ENCODE results near the gene DPH5.

Gene DPH5

DNA sequence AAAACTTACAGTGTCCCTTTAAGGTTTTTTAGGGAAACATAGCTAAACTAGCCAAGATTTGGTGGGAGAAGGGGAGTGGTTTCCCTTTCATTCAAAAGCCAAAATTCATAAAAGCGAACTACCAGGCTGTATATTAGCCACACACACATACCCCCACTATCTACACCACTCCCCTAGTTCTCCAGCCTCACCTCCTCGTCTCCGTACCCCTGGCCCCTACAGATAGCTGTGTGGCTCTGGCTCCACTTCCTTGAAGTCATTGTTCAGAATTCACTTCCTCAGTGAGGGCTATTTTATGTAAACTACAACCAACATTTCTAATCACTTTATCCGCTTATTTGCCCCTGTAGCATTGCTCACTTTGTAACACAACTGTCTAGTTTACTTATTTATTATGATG is 5.3 kb upstream of the DPH5 start:
- no peak for DNase-seq

DNA sequence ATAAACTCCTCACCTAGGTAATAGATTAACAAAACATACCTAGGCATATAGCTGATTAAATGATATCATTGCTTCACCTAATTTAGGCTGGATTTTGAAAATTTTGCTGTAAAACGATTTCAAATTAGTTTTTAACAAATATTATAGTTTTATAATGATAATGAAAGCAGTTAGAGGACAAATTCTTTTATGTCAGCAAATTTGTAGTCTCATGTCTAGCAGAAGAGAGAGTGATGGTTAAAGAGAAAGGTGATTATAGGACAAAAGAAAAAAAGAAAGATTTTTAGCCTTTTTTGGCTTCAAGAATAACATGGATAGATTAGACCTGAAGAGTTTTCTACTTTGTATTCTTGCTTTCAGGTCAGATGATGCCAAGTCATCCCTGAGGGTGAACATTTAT is 3.6 kb upstream of the DPH5 start:
- no peak for DNase-seq

DNA sequence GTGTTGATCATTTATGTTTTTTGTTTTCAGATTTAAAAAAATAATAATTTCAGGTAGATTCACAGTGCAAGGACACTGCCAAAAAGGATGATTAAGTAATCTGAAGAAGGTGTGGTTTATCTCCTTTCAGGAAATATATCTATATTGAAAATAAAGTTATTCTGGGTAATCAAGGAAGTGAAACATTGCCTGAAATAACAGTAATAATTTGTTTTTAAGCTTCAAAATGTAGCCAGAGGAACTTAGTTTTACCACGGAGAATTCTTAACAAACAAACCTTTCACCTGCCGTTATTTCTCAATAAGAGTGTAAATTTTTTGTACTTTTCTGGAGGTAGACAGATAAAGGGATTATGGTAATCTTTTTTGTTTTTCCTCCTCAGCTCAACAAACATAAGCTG is 2.9 kb upstream of the DPH5 start:
- DNase-seq, result no peak

DNA sequence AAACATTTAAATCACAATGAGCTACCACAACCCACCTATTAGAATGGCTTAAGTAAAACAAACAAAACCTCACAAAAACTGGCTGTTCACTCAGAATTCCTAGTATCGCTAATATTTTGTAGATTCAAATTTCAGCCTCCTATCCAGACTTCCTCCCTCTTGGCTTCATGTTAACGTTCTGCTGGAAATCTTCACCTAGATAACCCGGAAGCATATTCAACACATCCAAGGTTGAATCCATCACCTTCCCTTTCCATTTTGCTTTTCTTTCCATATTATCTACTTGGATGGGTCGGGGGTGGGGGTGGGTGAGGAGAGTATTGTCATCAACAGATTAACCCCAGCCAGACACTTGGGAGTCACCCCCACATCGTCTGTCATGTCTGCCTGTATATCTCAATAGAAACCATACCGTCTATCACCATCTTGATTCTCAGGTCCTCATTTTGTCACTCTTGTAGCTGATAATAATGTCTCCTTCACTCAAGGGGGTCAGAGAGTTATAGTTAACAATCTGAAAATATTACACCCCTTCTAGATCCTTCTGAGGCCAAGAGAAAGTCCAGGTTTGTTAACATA is 1.7 kb upstream of the DPH5 start:
- no peak for DNase-seq

DNA sequence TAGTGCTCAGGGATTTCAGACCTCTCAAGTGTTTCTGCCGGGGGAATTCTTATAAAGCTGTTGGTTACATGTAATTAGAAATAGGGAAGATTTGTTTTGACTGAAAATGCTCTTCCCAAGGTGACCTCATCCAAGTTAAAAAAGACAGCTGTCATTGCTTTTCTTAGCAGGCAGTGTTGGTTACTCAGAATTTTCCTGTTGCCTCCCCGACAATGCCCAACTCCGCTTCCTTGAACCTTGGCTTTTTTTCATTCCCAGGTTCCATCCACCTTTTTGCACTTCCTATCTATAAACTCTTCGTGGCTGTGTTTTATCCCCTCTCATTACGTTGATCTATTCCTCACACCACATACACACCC is 825 bp upstream of the DPH5 start:
- no peak for DNase-seq

DNA sequence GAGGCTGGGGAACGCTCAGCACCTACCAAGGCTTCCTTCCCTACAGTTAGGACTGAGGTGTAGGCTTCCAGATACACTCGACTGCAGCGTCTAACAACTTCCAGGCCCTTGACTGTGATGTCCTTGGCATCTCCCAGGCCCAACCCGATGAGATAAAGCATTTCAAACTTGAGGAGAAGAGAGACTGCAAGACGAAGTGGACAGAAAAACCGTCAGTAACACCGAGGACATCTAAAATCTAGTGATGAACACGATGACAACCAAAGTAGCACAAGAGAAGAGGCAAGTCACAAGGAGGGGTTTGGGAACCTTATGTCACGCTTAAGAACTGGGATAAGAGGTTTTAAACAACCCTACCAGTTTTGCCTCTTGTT is 314 bp downstream of the DPH5 start:
- peak in 5 of 14 donors; percentile 46 to 63 (median 51) for DNase-seq

DNA sequence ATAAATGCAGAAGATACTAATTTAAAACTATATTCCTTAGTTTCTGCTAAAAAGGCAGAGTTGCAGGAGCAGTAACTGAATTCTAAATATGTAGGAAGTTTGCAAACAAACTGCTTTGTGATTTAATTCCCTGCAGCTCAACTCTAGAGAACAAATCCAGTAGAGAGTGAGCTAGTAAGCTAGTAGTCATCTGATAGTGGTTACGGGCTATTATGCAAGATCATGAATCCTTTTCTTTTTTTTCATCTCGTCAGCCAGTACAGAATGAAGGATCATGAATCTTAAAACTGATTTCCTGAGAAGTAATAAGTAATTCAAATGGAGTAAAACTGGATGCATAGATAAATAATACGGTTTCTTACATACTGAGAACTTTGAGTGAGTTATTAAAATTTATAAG is 3.3 kb downstream of the DPH5 start:
- no peak for DNase-seq

DNA sequence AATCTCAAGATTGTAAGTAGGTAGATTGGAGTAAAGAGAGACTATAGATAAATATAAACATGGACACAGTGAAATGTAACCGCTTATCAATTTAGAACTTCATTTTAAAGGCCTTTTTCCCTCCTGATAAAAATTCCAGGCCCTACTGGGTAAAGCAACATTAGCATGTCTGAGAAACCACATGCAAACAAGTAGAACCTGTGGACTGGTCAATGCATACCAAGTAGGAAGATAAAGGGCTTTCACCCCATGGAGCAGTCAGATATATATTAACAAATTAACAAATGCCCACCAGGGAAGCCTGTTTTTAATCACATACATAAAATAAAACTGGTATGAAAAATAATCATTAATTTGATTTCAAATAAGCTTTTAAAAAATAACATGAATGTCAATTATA is 8.1 kb downstream of the DPH5 start:
- DNase-seq, result no peak

DNA sequence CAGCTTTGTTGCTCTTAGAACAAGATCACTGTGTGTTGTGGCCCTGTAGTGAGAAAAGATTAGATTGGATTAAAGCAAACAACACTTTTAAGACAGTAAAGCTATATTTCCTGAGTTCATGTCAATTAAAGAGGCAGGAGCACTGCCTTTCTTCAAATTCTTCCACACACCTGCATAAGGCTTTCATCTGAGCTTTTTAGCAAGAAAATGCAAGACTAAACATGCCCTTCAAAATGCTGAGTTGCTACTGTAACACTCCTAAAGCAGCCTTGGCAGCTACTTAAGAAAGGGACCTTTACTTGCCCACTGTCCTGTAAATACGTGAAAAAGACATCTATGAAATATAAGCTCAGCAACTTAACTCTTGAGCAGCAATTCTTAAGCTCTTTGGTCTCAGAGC is 11.8 kb downstream of the DPH5 start:
- no peak for DNase-seq

DNA sequence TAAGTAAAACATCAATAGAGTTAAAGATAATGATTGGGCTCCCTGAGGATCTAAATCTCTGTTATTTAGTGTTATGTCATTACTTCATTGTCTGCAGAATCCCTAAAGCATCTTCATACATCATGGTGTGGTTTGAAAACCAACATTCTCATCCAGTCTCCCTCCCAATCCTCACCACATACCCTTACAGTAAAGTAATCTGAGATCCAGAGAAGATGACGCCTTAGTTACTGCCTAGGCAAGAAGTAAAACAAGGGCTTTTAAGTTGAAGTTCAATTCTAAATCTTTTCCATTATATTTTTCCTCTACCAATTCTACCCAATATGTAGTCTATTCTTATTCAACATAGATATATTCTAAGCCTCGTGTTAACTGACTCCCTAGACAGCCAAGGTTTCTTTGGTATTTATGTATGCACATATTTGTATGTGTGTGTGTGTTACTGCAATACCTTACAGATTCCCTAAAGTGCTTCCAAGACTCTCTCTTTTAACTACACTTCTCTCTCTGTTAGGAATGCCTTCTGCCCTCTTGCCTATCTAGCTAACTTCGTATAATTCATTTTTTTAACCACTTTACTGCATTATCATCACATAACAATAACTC is 17.3 kb downstream of the DPH5 start:
- DNase-seq, result no peak

DNA sequence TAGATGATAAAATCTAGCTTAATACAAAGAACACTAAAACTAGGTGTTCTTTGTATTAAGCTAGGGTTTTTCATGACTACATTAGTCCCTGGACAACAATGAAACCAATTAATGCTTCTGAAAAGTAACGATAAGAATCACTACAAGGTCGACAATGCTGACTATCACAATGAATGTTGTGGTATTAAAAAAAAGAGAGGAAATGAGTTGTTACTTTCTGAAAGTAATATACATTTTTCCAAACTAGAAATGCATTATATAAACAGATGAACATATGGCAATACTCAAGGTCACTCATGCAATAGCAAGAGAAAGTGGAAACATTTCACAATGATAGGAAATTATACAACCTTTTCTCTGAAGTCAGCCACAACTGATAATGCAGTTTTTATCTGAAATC is 19.0 kb downstream of the DPH5 start:
- no peak for DNase-seq

DNA sequence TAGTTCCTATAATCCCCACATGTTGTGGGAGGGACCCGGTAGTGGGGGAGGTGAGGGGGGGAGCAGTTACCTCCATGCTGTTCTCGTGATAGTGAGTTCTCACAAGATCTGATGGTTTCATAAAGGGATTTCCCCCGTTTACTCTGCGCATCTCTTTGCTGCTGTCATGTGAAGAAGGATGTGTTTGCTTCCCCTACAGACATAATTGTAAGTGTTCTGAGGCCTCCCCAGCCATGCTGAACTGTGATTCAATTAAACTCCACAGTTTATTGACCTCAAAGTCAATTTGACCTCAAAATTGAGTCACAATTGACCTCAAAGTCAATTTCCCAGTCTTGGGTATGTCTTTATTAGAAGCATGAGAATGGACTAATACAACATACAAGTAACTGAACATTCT is 19.7 kb downstream of the DPH5 start:
- no peak for DNase-seq

DNA sequence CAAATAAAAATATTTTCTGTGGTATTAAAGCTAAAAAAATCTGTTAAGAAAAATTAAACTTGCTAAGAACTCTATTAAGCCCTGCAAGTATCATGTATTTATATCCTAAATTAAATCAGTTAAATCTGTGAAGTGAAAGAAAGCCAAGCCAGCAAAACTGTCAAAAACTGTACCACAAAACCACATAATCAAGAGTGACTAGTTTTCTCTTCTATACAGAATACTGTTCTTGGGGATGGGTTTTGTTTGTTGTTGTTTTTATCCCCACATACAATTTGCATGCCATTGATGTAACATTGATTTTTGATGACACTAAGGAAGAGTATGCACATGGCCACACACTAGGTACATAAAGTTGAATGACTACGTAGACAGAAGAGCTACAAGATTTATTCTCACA is 20.4 kb downstream of the DPH5 start:
- no peak for DNase-seq

DNA sequence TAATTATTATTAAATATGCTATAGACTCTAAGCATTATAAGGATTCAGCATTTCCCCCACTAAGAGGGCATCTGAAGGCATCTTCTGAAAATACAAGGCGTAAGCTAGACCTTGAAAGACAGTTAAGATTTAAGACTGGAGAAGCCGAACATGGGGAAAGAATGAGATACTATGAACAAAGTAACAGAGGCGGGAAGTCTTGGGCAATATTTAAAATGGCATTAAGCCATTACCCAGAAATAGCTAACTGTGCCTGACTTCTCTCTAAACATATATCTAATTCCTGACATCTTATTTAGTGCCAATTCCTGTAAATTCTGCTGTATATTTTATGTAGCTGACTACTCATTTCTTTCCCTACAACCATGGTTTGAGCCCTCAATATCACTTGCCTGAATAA is 20.9 kb downstream of the DPH5 start:
- no peak for DNase-seq

DNA sequence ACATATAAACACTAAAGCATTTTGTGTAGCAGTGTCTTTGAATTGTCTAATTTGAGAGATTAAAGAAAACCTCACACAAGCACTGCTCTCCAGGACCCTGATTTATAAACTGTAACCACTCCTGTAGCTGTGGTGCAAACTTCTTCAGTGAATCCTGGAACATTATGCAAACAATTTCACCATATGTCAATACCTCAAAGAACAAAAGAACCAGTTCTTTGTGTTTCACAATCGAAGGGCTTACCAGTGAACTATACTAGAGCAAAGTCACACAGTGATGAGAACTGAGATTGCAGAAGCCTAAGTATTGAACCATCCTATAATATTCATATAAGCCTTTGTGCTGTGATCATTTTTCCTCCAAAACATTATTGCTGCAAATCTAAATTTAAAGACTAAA is 21.5 kb downstream of the DPH5 start:
- DNase-seq, result no peak

DNA sequence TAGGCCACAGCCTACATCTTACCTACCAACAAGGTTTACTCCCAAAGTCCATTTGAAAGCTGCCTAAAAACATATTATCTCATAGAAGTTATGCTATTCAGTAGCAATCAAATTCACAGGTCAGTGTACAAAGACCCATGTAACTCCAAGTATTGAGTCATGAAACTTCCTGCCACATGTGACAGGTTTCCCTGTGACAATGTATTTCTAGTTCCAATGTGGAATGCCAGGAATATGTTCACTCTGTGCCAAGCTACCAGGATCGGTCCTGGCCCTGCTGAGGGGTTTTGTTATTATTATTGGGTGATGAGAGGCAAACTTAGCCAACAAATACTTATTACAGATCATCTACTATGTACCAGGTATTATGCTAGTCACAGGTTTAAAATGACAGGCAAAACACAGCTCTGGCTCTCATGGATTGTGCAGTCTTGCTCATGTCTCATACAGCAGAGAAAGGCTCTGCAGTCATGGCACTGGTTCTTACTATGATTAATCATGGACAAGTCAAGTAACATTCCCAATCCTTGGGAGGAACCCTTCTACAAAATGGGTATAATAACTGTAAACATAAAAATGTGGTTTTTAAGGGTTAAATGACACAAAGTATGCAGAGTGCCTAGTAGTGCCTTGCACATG is 22.5 kb downstream of the DPH5 start:
- DNase-seq, result no peak

DNA sequence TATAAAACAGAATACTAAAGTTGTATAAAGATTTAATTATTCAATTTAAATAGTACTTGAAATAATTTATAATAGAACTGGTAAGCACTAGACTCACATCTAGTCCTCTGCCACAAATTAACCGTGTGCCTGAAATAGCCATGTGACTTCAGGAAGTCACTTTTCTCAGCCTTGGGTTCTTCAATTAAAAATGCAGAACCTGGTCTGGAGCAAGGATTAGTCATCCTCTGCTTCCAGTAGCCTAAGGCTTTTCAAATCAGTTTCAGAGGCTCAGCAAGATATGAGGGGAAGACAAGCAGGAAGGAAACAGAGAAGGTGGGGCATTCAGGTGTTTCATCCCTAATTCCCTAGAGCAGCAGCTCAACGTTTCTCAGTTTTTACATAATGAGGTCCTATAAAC is 23.0 kb downstream of the DPH5 start:
- DNase-seq, result no peak

DNA sequence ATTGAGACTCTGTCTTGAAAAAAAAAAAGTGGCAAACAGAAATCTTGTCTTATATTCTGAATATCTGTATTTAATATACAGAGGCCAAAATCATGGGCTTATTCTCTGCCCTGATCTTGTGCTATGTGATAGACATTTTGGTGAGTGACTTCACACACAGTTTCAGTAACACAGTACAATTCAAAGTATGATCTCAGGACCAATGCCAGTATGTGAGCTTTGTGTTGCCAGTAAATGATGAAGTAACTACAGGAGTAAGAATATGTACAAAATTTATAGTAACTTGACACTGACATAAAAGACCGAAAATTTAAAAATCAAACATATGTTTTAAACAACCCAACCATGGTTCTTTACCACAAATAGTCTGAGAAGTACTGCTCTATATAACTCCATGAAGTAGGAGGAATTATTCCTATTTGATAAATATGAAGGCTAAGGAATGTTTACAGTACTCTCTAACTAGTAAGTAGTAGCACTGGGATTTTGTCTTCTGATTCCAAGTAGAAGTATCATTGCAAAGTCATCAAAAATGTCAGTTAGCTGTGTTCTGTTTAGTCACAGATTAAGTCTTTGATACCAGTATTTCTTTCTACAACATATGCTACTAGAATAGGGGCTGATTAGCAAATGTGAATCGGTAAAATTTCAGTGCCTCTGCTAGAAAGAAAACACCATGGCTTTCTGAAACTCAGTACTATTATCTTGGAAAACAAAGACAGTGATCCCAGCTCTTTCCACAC is 25.3 kb downstream of the DPH5 start:
- no peak for DNase-seq

DNA sequence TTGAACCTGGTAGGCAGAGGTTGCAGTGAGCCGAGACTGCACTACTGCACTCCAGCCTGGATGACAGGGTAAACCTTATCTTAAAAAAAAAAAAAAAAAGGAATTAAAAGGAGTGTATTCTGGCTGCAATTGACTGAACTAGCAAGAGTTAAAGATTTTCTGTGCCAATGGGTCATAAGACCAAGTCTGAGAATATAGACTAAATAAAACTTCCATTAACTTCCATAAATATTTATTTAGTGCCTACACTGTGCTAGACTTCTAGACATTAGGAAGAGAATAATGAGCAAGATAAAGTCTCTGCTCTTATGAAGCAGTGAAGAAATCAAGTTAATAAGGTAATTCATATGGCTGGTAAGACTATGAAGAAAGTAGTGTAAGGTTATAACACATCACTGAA is 27.2 kb downstream of the DPH5 start:
- no peak for DNase-seq

DNA sequence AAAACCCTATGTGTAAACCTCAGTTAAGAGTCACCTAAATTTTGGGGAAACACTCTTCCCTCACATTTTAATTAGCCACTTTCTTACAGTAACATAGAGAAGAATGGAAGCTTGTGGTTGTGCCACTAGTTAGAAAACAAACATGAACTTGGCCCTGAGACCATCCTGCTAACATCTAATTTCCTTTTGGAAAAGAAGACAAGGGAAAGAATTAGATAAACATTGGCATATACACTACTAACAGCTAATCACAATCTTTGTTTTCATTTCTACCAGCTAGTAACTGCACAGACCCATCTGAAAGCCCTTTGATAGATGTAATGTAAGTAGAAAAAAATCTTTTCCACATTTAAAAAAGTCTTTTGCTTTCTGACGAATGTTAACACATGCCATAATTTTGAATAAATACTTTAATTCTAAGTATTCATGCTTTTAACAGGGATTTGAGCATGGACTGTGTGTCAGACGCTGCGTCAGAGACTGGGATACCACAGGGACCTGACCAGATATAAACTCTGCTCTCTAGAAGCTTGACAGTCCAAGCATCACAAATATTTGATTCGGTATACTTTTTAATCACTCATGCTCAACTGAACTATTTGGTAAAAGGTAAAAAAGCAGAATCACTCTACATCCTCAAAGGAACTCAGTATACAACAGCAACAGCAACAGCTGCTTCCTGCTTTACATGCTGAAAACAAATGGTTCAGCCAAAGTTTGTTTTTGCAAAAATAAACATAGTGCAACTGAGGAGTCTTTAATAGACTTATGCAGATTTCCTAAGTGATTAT is 30.2 kb downstream of the DPH5 start:
- DNase-seq, result no peak

DNA sequence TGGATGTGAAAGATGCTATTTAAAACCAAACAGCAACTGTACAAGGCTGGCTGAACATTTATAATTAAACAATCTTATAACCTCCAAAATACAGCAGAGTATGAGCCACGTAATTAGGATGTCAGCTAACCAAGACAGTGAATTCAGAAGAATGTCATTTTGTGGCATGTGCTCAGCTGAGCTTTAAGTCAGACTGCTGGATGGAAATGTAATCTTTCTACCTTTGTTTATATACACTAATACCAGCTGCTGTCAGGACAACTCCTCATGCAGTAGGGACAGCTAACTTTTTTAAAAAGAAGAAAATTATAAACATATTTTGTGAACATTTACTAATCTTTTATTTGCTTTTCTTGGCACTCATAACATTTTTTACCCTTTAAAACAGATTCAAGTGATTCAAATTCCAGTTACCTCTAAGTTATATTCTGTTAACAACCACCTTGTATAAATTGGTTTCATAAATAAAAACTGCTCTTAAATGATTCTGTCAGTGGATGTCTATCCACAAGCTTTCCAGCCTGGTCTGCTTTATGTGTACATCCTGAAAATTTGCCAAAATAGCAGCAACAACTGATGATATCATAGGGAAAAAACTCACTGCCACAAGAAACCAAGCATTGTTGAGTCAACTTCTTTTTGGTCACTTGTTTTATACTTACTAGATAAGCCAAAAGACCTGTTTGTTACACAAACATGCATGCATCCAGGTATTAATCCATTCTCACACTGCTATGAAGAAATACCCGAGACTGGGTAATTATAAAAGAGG is 36.1 kb downstream of the DPH5 start:
- DNase-seq, result no peak

DNA sequence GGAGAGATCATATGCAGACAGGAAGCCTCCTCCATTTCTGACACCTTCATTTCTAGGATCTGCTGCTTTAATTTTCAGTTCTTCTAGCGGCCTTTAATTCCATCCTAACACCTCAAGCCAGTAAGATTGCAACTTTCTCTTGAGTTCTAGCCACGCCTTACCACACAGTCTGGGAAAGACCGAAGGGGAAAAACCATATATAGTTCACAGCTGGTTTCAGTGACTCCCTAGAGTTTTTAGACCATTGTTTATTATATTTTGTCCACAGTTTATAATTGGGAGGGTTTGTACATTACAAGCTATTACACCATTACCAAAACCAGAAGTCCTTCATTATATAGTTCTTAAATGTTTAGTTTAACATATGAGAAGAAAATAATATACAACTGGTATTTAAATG is 37.5 kb downstream of the DPH5 start:
- DNase-seq, result no peak
